PFSK-1 (cell line): ENCODE data around the gene TCP11L1.

Experiments
- POLR2AphosphoS5 ChIP-seq: IDR thresholded peaks from 2 replicates; pipeline ENCODE4 v1.6.1; 2012; ENCODE audit warnings: low read depth, mild to moderate bottlenecking, control low read depth, low read length, moderate library complexity
- REST ChIP-seq, 2 experiments: IDR thresholded peaks; 2 replicates each; pipeline versions ENCODE4 v1.6.1 to v1.8.0; 2011 to 2012; ENCODE audit warnings: low read depth in 2 of 2, low read length in 2 of 2, control low read depth in 1 of 2, inconsistent platforms in 1 of 2, mild to moderate bottlenecking in 1 of 2, moderate library complexity in 1 of 2; ENCODE audit not compliant: insufficient read depth in 1 of 2
- TAF1 ChIP-seq: IDR thresholded peaks from 2 replicates; pipeline ENCODE4 v1.6.1; 2012; ENCODE audit warnings: low read length, control low read depth, borderline replicate concordance; ENCODE audit not compliant: insufficient read depth

DNA sequence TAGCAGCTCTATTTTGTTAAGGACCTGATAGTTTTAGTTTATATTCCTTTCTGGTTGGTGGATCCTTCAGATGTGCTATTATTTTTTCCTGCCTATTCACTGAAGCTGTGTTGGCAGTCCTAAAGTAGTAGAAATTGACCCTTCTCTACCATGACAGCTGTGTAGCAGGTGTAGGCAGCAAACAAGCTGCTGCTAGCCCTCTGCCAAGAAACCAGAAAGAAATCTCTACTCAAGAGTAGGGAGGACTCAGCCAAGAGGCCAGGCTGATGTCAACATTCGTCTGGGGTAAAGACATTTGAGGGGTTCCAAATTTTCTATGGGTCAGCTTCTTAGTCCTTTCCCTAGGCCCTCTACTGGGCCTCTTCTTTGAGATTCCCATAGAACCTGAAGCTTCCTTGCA, 70.7 kb downstream of the TCP11L1 start:
- no peak for TF ChIP-seq POLR2AphosphoS5
- no peak for TF ChIP-seq TAF1
- no peak for TF ChIP-seq REST (IDR thresholded peaks at IDR 0.05; ENCODE audit: insufficient read depth in 1 of 2, low read depth in 2 of 2, low read length in 2 of 2)
